Measurements from ENCODE around the gene KCNN4. TPM values are rescaled to one million over a fixed set of nuclear protein-coding genes. Genes with fewer than 3 reads are reported as not detected.
"Not testable (repeated sequence)": the region's sequence is repeated elsewhere in the genome, so short reads cannot be mapped to it uniquely, and the experiment has no call there.

KCNN4 gene
- total RNA-seq, 4 donors from 2014 or later: 0.77 to 9.2 (median 5.6) TPM

- Histone ChIP-seq H3K9me3 (no peaks in the 10 kb centered on the region), H3K27ac (peak overlapping the region in 1 of 2 donors; percentile 26), H3K27me3 (no peaks in the 10 kb centered on the region), H3K4me1 (peaks cover 0 to 7% of the 10 kb centered on the region in 2 donors), H3K36me3 (no peaks in the 10 kb centered on the region), H3K4me3 (no peak overlapping the region)
- no peak for DNase-seq
- intact Hi-C loops (cut with DNase I; ENCODE audit: low total_unique reads): no loop called here
- TF ChIP-seq POLR2A (IDR thresholded peaks at IDR 0.05) (no peak), CTCF (IDR thresholded peaks at IDR 0.05) (no peak)
These were observed 3.5 kb downstream of the KCNN4 start for GRCh38 chr19:43777163-43777695.

GRCh38 chr19:43776286-43776685, 4.5 kb downstream of the KCNN4 start:
- Histone ChIP-seq H3K27ac (no peak overlapping the region), H3K27me3 (no peaks in the 10 kb centered on the region), H3K4me3 (no peak overlapping the region), H3K4me1 (peaks cover 0 to 7% of the 10 kb centered on the region in 2 donors), H3K9me3 (no peaks in the 10 kb centered on the region), H3K36me3 (no peaks in the 10 kb centered on the region)
- TF ChIP-seq POLR2A (IDR thresholded peaks at IDR 0.05): no peak
- TF ChIP-seq CTCF (IDR thresholded peaks at IDR 0.05): no peak
- DNase-seq: no peak
- intact Hi-C loops (cut with DNase I; ENCODE audit: low total_unique reads): no loop called here

- intact Hi-C loops (cut with DNase I; ENCODE audit: low total_unique reads): no loop called here
- Histone ChIP-seq H3K9me3 (no peaks in the 10 kb centered on the region), H3K27ac (no peak overlapping the region), H3K4me3 (no peak overlapping the region), H3K27me3 (no peaks in the 10 kb centered on the region), H3K36me3 (no peaks in the 10 kb centered on the region), H3K4me1 (peaks cover 0 to 7% of the 10 kb centered on the region in 2 donors)
- no peak for DNase-seq
- TF ChIP-seq CTCF (IDR thresholded peaks at IDR 0.05) (no peak), POLR2A (IDR thresholded peaks at IDR 0.05) (no peak)
These were observed 5.4 kb downstream of the KCNN4 start for GRCh38 chr19:43775299-43775890.

- H3K36me3 ChIP-seq; H3K4me3 ChIP-seq; DNase-seq; H3K9me3 ChIP-seq; intact Hi-C loops (cut with DNase I; ENCODE audit: low total_unique reads); H3K4me1 ChIP-seq; H3K27me3 ChIP-seq: not testable (repeated sequence)
- H3K27ac ChIP-seq: peak overlapping the region in 1 of 2 donors; percentile 27
These were observed 5.9 kb downstream of the KCNN4 start for GRCh38 chr19:43774940-43775258.

GRCh38 chr19:43774103-43774939, 6.5 kb downstream of the KCNN4 start:
- TF ChIP-seq POLR2A (IDR thresholded peaks at IDR 0.05): no peak
- TF ChIP-seq CTCF (IDR thresholded peaks at IDR 0.05): peak; percentile 28 to 68 (median 58)
- H3K4me3 ChIP-seq: peak overlapping the region; percentile 3 to 11
- no peaks in the 10 kb centered on the region for H3K27me3 ChIP-seq
- no peaks in the 10 kb centered on the region for H3K36me3 ChIP-seq
- H3K4me1 ChIP-seq: peaks cover 0 to 7% of the 10 kb centered on the region in 2 donors
- H3K27ac ChIP-seq: peak overlapping the region in 1 of 2 donors; percentile 27
- DNase-seq: peak; percentile 45 to 61
- no peaks in the 10 kb centered on the region for H3K9me3 ChIP-seq
- intact Hi-C loops (cut with DNase I; ENCODE audit: low total_unique reads): no loop called here
